Breast epithelium (tissue), 4 donors: ENCODE measurements around the gene ATP5F1E. TPM values are rescaled to one million over a fixed set of nuclear protein-coding genes. Genes with fewer than 3 reads are reported as not detected.

ENCODE experiments used
- DNase-seq, 2 donors: peaks; one replicate each; pipeline ENCODE4 v3.0.0-alpha.2; 2019; ENCODE audit warnings: low spot score in 2 of 2
- H3K27ac ChIP-seq, 2 donors: fragments of 200-600 bp; sonication (generic) in 1 of 2; one replicate each; pipeline ENCODE4 v1.5.1; 2016 to 2019; ENCODE audit warnings: mild to moderate bottlenecking in 1 of 2
- H3K27me3 ChIP-seq, 2 donors: fragments of 200-600 bp; sonication (generic) in 1 of 2; one replicate each; pipeline versions ENCODE4 v1.5.1 to v1.6.0; 2017 to 2019; ENCODE audit warnings: control low read depth in 1 of 2, mild to moderate bottlenecking in 1 of 2
- H3K36me3 ChIP-seq: fragments of 200-600 bp; one replicate; pipeline ENCODE4 v1.5.1; 2019
- H3K4me1 ChIP-seq, 2 donors: fragments of 200-600 bp; sonication (generic); one replicate each; pipeline ENCODE4 v1.5.1; 2016 to 2019; ENCODE audit warnings: control low read depth in 1 of 2
- H3K4me3 ChIP-seq, 3 donors: fragments of 200-600 bp; sonication (generic); 1 replicate in 2 of 3; 2 replicates in 1 of 3; pipeline ENCODE4 v1.5.1; 2016 to 2019; ENCODE audit warnings: mild to moderate bottlenecking in 3 of 3, moderate library complexity in 2 of 3
- H3K9me3 ChIP-seq, 2 donors: fragments of 200-600 bp; sonication (generic) in 1 of 2; one replicate each; pipeline ENCODE4 v1.5.1; 2016 to 2019; ENCODE audit warnings: control low read depth in 1 of 2
- POLR2A ChIP-seq: fragments of 450-650 bp; IDR thresholded peaks from one replicate; pipeline ENCODE4 v1.6.1; 2016; ENCODE audit warnings: antibody characterized with exemption, mild to moderate bottlenecking, moderate library complexity
- POLR2AphosphoS5 ChIP-seq, 3 donors: sonication (generic); formaldehyde crosslinking; IDR thresholded peaks; one replicate each; pipeline ENCODE4 v1.6.1; 2017; ENCODE audit warnings: antibody characterized with exemption in 3 of 3
- intact Hi-C: fragments of 100-400 bp; cut with DNase I; formaldehyde crosslinking; loops from one replicate; pipeline ENCODE4 v1.15.1; 2023; ENCODE audit warnings: low total_unique reads
- total RNA-seq, 3 donors: library from RNA; depleted of rRNA; stranded (reverse); fragments of >200 nt; gene quantifications; one replicate each; pipeline ENCODE4 v1.1.0, GENCODE V29; 2016
- TF ChIP-seq, protein P1 (sequence below), 3 donors: fragments of 450-650 bp; IDR thresholded peaks; one replicate each; pipeline ENCODE4 v1.5.1; 2016 to 2017; ENCODE audit warnings: antibody characterized with exemption in 3 of 3, mild to moderate bottlenecking in 3 of 3, moderate library complexity in 3 of 3

The ATP5F1E gene
- total RNA-seq, 3 donors from 2014 or later = 25.6 to 36.4 (median 31.4) TPM

DNA sequence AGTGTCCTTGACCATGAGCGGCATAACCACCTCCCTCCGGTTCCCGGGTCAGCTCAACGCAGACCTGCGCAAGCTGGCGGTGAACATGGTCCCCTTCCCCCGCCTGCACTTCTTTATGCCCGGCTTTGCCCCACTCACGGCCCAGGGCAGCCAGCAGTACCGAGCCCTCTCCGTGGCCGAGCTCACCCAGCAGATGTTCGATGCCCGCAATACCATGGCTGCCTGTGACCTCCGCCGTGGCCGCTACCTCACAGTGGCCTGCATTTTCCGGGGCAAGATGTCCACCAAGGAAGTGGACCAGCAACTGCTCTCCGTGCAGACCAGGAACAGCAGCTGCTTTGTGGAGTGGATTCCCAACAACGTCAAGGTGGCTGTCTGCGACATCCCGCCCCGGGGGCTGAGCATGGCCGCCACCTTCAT is 8.0 kb downstream of the ATP5F1E start:
- no peaks in the 10 kb centered on the region for H3K4me1 ChIP-seq
- no peaks in the 10 kb centered on the region for H3K36me3 ChIP-seq
- no peaks in the 10 kb centered on the region for H3K9me3 ChIP-seq
- H3K27me3 ChIP-seq = no peaks in the 10 kb centered on the region
- TF ChIP-seq POLR2AphosphoS5 (IDR thresholded peaks at IDR 0.05) (no peak), POLR2A (no peak)
- TF ChIP-seq, protein P1, sequence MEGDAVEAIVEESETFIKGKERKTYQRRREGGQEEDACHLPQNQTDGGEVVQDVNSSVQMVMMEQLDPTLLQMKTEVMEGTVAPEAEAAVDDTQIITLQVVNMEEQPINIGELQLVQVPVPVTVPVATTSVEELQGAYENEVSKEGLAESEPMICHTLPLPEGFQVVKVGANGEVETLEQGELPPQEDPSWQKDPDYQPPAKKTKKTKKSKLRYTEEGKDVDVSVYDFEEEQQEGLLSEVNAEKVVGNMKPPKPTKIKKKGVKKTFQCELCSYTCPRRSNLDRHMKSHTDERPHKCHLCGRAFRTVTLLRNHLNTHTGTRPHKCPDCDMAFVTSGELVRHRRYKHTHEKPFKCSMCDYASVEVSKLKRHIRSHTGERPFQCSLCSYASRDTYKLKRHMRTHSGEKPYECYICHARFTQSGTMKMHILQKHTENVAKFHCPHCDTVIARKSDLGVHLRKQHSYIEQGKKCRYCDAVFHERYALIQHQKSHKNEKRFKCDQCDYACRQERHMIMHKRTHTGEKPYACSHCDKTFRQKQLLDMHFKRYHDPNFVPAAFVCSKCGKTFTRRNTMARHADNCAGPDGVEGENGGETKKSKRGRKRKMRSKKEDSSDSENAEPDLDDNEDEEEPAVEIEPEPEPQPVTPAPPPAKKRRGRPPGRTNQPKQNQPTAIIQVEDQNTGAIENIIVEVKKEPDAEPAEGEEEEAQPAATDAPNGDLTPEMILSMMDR (IDR thresholded peaks at IDR 0.05) = no peak
- H3K4me3 ChIP-seq = no peak overlapping the region
- H3K27ac ChIP-seq = no peak overlapping the region
- DNase-seq = no peak
- intact Hi-C loops = no loop called here

DNA sequence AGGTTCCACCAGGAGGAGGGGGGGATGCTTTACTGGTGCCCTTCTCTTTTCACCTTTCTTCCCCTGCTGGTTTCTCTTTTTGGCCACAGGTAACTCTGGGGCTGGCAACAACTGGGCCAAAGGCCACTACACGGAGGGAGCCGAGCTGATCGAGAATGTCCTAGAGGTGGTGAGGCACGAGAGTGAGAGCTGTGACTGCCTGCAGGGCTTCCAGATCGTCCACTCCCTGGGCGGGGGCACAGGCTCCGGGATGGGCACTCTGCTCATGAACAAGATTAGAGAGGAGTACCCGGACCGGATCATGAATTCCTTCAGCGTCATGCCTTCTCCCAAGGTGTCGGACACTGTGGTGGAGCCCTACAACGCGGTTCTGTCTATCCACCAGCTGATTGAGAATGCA is 8.5 kb downstream of the ATP5F1E start:
- intact Hi-C loops = no loop called here
- no peak overlapping the region for H3K4me3 ChIP-seq
- no peak for DNase-seq
- no peaks in the 10 kb centered on the region for H3K4me1 ChIP-seq
- no peaks in the 10 kb centered on the region for H3K9me3 ChIP-seq
- no peak overlapping the region for H3K27ac ChIP-seq
- H3K27me3 ChIP-seq = no peaks in the 10 kb centered on the region
- no peaks in the 10 kb centered on the region for H3K36me3 ChIP-seq
- TF ChIP-seq, protein P1 (IDR thresholded peaks at IDR 0.05) = no peak
- no peak for TF ChIP-seq POLR2AphosphoS5 (IDR thresholded peaks at IDR 0.05)
- no peak for TF ChIP-seq POLR2A

DNA sequence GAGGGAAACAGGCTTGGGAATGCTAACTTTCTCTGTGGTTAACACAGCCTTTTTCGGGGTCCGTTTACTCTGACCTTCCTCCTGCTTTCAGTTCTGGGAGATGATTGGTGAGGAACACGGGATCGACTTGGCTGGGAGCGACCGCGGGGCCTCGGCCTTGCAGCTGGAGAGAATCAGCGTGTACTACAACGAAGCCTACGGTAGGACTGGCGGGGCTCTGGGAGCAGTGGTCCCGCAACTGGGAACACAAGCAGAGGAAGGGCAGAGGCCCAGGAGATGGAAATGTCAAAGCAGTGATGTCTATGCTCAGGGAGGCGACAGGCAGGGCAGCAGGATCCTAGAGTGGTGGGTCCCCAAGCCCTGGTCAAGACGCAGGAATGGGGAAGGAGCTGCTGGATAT is 9.4 kb downstream of the ATP5F1E start:
- TF ChIP-seq POLR2A = no peak
- no peak for TF ChIP-seq POLR2AphosphoS5 (IDR thresholded peaks at IDR 0.05)
- TF ChIP-seq, protein P1 (IDR thresholded peaks at IDR 0.05) = no peak
- DNase-seq = no peak
- intact Hi-C loops = no loop called here
- Histone ChIP-seq H3K27ac (no peak overlapping the region), H3K4me3 (no peak overlapping the region), H3K9me3 (no peaks in the 10 kb centered on the region), H3K4me1 (no peaks in the 10 kb centered on the region), H3K36me3 (no peaks in the 10 kb centered on the region), H3K27me3 (no peaks in the 10 kb centered on the region)

DNA sequence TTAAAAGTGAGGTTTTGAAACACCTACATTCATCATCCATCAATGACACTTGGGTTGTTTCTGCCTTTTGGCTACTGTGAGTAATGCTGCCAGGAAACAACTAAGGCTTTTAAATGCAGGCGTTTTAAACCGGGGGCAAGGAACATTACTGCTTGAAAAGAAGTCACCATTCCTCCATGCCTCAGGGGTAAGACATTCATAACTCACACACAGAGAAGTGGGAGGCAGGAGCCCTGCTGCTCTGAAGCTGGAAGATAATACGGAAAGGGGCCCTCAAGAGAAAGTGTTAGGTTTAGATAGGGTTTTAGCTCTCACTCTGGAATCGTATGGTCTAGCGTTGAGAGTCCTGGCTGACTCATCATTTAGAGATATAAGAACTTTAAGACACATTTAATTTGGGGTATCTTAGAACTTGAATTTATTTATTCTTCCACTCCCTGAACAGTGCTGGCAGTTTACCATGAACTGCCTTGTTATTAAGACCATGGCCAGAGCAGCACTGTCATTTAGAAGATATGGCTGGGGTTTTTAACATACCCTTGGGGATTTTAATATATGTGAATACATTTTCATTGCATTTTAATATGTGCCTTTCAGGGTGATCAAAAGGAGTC is 11.1 kb downstream of the ATP5F1E start:
- no peaks in the 10 kb centered on the region for H3K4me1 ChIP-seq
- no peak for TF ChIP-seq POLR2AphosphoS5 (IDR thresholded peaks at IDR 0.05)
- no peak for TF ChIP-seq POLR2A
- TF ChIP-seq, protein P1 (IDR thresholded peaks at IDR 0.05) = no peak
- no peaks in the 10 kb centered on the region for H3K36me3 ChIP-seq
- no peaks in the 10 kb centered on the region for H3K27me3 ChIP-seq
- no peaks in the 10 kb centered on the region for H3K9me3 ChIP-seq
- H3K4me3 ChIP-seq = no peak overlapping the region
- peak overlapping the region in 1 of 2 donors; percentile 10 for H3K27ac ChIP-seq
- intact Hi-C loops = no loop called here
- DNase-seq = no peak

DNA sequence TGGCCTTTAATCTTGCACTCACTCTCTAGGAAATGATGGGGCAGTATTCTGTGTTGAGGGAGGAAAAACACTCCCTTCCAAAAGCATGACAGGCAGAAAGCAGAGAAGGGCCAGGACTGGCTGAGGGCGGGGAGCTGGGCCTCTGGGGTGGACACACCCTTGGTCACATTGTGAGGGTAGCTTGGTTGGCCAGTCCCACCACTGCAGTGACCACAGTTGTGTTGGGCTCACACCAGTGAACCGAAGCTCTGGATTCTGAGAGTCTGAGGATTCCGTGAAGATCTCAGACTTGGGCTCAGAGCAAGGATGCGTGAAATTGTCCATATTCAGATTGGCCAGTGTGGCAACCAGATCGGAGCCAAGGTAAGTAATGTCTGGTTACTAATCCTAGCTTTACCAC is 12.9 kb downstream of the ATP5F1E start, which contains the start of gene TUBB1:
Gene TUBB1 (plus strand): TSS at position 213 of the 400 bp plus-strand sequence. CDS start 94 bp downstream, at position 307.
- Histone ChIP-seq H3K4me3 (no peak within 1 kb of the TSS), H3K27me3 (no peaks in the 10 kb centered on the region), H3K27ac (no peak within 1 kb of the TSS), H3K9me3 (no peaks in the 10 kb centered on the region), H3K4me1 (no peaks in the 10 kb centered on the region), H3K36me3 (no peaks in the 10 kb centered on the region)
- no peak for TF ChIP-seq POLR2AphosphoS5 (IDR thresholded peaks at IDR 0.05)
- no peak for TF ChIP-seq POLR2A
- TF ChIP-seq, protein P1 (IDR thresholded peaks at IDR 0.05) = no peak
- intact Hi-C loops = no loop called here
- DNase-seq = no peak
